ENCODE data around the gene SEZ6L2. TPM values are rescaled to one million over a fixed set of nuclear protein-coding genes. Genes with fewer than 3 reads are reported as not detected.

Gene SEZ6L2
- total and polyA plus RNA-seq, 2 of the 13 experiments (the other 11 are each of a cell fraction or from before 2014, with no cell fraction given): 14.9 to 16.9 TPM

DNA sequence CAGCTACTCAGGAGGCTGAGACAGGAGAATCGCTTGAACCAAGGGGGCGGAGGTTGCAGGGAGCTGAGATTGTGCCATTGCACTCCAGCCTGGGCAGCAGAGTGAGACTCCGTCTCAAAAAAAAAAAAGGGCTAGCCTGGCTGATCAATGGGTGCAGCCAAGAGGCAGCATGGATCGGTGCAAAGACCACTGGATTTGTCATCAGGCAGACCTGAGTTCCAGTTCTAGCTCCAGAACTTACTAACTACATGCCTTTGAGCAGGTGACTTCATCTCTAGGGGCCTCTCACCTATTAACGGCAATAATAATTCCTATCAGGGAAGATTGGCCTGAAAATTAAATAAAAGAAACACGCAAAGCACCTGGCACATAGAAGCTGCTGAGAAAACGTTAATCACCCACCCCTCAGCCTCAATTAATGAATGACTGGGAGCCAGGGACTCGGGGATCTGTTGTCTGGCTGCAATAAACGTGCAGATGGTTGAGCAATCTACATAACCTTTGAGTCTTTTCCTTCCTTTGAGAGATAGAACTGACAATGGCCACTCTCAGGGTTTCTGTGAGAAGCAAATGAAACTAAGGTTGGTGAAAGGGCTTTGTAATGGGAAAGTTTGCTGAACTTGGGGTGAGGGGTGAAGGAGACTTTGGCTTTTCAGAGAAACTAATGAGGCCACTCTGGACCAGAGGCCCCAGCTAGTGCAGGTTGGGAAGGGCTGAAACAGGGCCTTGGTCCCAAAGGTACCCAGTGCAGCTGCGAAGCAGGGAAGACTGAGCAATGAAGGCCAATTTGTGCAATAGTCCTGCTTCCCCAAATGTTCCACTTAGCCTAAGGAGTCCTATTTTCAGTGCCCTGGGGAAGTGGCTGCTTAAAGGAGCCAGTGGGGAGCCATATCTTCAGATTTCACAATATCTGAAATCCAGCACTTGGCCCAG lies 7.6 kb downstream of the SEZ6L2 start (continued):
- TF ChIP-seq, protein P1, sequence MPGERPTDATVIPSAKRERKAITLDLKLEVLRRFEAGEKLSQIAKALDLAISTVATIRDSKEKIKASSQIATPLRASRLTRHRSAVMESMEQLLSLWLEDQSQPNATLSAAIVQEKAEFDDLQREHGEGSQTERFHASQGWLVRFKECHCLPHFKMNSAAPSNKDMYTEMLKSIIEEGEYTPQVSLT (CRISPR knock-in tag; IDR thresholded peaks at IDR 0.05; ENCODE audit: borderline replicate concordance, low read depth): no peak
- TF ChIP-seq, protein P2, sequence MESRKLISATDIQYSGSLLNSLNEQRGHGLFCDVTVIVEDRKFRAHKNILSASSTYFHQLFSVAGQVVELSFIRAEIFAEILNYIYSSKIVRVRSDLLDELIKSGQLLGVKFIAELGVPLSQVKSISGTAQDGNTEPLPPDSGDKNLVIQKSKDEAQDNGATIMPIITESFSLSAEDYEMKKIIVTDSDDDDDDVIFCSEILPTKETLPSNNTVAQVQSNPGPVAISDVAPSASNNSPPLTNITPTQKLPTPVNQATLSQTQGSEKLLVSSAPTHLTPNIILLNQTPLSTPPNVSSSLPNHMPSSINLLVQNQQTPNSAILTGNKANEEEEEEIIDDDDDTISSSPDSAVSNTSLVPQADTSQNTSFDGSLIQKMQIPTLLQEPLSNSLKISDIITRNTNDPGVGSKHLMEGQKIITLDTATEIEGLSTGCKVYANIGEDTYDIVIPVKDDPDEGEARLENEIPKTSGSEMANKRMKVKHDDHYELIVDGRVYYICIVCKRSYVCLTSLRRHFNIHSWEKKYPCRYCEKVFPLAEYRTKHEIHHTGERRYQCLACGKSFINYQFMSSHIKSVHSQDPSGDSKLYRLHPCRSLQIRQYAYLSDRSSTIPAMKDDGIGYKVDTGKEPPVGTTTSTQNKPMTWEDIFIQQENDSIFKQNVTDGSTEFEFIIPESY (CRISPR knock-in tag; IDR thresholded peaks at IDR 0.05): no peak
- TF ChIP-seq ZNF530 (CRISPR knock-in tag; IDR thresholded peaks at IDR 0.05; ENCODE audit: low read depth): no peak
- no peak for TF ChIP-seq ZNF850 (CRISPR knock-in tag; conservative IDR thresholded peaks at IDR 0.05)
- TF ChIP-seq HNRNPUL1 (IDR thresholded peaks at IDR 0.05; ENCODE audit: low read depth, low read length): no peak
- TF ChIP-seq TCF7 (IDR thresholded peaks at IDR 0.05; ENCODE audit: low read depth): no peak
- no peak for TF ChIP-seq TOE1 (CRISPR knock-in tag; IDR thresholded peaks at IDR 0.05)
- TF ChIP-seq, protein P3, sequence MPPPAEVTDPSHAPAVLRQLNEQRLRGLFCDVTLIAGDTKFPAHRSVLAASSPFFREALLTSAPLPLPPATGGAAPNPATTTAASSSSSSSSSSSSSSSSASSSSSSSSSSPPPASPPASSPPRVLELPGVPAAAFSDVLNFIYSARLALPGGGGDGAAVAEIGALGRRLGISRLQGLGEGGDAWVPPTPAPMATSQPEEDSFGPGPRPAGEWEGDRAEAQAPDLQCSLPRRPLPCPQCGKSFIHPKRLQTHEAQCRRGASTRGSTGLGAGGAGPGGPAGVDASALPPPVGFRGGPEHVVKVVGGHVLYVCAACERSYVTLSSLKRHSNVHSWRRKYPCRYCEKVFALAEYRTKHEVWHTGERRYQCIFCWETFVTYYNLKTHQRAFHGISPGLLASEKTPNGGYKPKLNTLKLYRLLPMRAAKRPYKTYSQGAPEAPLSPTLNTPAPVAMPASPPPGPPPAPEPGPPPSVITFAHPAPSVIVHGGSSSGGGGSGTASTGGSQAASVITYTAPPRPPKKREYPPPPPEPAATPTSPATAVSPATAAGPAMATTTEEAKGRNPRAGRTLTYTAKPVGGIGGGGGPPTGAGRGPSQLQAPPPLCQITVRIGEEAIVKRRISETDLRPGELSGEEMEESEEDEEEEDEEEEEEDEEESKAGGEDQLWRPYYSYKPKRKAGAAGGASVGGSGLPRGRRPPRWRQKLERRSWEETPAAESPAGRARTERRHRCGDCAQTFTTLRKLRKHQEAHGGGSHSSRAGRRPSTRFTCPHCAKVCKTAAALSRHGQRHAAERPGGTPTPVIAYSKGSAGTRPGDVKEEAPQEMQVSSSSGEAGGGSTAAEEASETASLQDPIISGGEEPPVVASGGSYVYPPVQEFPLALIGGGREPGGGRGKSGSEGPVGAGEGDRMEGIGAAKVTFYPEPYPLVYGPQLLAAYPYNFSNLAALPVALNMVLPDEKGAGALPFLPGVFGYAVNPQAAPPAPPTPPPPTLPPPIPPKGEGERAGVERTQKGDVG (CRISPR knock-in tag; IDR thresholded peaks at IDR 0.05; ENCODE audit: borderline replicate concordance): no peak
- TF ChIP-seq NR2F1 (CRISPR knock-in tag; IDR thresholded peaks at IDR 0.05): peak in 1 of 2 experiments; percentile 50; a peak in 3 of 4 replicates
- peak; percentile 42 for TF ChIP-seq RBM22 (optimal IDR thresholded peaks at IDR 0.05; ENCODE audit: low read length)
- TF ChIP-seq, protein P4, sequence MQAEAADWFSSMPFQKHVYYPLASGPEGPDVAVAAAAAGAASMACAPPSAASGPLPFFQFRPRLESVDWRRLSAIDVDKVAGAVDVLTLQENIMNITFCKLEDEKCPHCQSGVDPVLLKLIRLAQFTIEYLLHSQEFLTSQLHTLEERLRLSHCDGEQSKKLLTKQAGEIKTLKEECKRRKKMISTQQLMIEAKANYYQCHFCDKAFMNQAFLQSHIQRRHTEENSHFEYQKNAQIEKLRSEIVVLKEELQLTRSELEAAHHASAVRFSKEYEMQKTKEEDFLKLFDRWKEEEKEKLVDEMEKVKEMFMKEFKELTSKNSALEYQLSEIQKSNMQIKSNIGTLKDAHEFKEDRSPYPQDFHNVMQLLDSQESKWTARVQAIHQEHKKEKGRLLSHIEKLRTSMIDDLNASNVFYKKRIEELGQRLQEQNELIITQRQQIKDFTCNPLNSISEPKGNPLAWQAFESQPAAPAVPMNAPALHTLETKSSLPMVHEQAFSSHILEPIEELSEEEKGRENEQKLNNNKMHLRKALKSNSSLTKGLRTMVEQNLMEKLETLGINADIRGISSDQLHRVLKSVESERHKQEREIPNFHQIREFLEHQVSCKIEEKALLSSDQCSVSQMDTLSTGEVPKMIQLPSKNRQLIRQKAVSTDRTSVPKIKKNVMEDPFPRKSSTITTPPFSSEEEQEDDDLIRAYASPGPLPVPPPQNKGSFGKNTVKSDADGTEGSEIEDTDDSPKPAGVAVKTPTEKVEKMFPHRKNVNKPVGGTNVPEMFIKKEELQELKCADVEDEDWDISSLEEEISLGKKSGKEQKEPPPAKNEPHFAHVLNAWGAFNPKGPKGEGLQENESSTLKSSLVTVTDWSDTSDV (CRISPR knock-in tag; IDR thresholded peaks at IDR 0.05): no peak
- TF ChIP-seq, protein P5, sequence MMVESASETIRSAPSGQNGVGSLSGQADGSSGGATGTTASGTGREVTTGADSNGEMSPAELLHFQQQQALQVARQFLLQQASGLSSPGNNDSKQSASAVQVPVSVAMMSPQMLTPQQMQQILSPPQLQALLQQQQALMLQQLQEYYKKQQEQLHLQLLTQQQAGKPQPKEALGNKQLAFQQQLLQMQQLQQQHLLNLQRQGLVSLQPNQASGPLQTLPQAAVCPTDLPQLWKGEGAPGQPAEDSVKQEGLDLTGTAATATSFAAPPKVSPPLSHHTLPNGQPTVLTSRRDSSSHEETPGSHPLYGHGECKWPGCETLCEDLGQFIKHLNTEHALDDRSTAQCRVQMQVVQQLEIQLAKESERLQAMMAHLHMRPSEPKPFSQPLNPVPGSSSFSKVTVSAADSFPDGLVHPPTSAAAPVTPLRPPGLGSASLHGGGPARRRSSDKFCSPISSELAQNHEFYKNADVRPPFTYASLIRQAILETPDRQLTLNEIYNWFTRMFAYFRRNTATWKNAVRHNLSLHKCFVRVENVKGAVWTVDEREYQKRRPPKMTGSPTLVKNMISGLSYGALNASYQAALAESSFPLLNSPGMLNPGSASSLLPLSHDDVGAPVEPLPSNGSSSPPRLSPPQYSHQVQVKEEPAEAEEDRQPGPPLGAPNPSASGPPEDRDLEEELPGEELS (CRISPR knock-in tag; IDR thresholded peaks at IDR 0.05): peak; percentile 64; the same call in 1 of the 2 replicates
- no peak for TF ChIP-seq KMT2A (CRISPR knock-in tag; IDR thresholded peaks at IDR 0.05)
- TF ChIP-seq JUNB (CRISPR knock-in tag; IDR thresholded peaks at IDR 0.05; ENCODE audit: borderline replicate concordance): no peak
- no peak for TF ChIP-seq ZNF572 (CRISPR knock-in tag; IDR thresholded peaks at IDR 0.05)
- no peak for TF ChIP-seq ZSCAN12 (CRISPR knock-in tag; IDR thresholded peaks at IDR 0.05)
- no peak for TF ChIP-seq KDM3A (CRISPR knock-in tag; IDR thresholded peaks at IDR 0.05; ENCODE audit: low read depth)
- TF ChIP-seq ZNF83 (CRISPR knock-in tag; IDR thresholded peaks at IDR 0.05; ENCODE audit: borderline replicate concordance): no peak

Data from HepG2 (cell line).